Adrenal gland (tissue), 12 donors: ENCODE measurements around the gene GPR157. TPM values are rescaled to one million over a fixed set of nuclear protein-coding genes. Genes with fewer than 3 reads are reported as not detected.

Experiments
- DNase-seq, 7 donors: peaks; one replicate each; pipeline ENCODE4 v3.0.0-alpha.2; 2019 to 2020
- H3K27ac ChIP-seq, 5 donors: fragments of 200-600 bp; sonication (generic) in 4 of 5; 1 replicate in 3 of 5; 2 replicates in 2 of 5; pipeline versions ENCODE4 v1.5.1 to v1.8.0; 2016 to 2020; ENCODE audit warnings: mild to moderate bottlenecking in 1 of 5
- H3K27me3 ChIP-seq: fragments of 200-600 bp; 2 replicates; pipeline ENCODE4 v1.8.0; 2021
- H3K36me3 ChIP-seq, 2 donors: fragments of 200-600 bp; replicated peaks in 1 of 2; 1 replicate in 1 of 2; 2 replicates in 1 of 2; pipeline versions ENCODE4 v1.5.1 to v1.8.0; 2018 to 2022
- H3K4me1 ChIP-seq, 2 donors: fragments of 200-600 bp; replicated peaks in 1 of 2; 1 replicate in 1 of 2; 2 replicates in 1 of 2; pipeline versions ENCODE4 v1.5.1 to v1.8.0; 2018 to 2021
- H3K4me3 ChIP-seq, 4 donors: fragments of 200-600 bp; sonication (generic) in 3 of 4; one replicate each; pipeline ENCODE4 v1.5.1; 2016 to 2018
- H3K9me3 ChIP-seq, 3 donors: fragments of 200-600 bp; sonication (generic) in 1 of 3; replicated peaks in 1 of 3; 1 replicate in 2 of 3; 2 replicates in 1 of 3; pipeline versions ENCODE4 v1.5.1 to v1.8.0; 2016 to 2021
- CTCF ChIP-seq, 6 experiments: fragments of 450-650 bp in 4 of 6; fragments of 200-600 bp in 2 of 6; sonication (generic) in 1 of 6; IDR thresholded peaks; 1 replicate in 5 of 6; 2 replicates in 1 of 6; pipeline versions ENCODE4 v1.5.1 to v1.8.0; 2016 to 2021; ENCODE audit warnings: antibody characterized with exemption in 6 of 6, mild to moderate bottlenecking in 2 of 6, moderate library complexity in 1 of 6
- POLR2A ChIP-seq, 2 donors: fragments of 450-650 bp; IDR thresholded peaks; one replicate each; pipeline ENCODE4 v1.6.1; 2017; ENCODE audit warnings: antibody characterized with exemption in 2 of 2, mild to moderate bottlenecking in 2 of 2, moderate library complexity in 1 of 2
- WGBS, 4 donors: extraction: QIAGEN DNeasy Blood & Tissue Kit in 2 of 4; methylation state at CpG; one replicate each; pipeline versions ENCODE4 v1.1.5 to v1.1.7; 2013 to 2017; 5-methylcytosine and 5-hydroxymethylcytosine counted together
- intact Hi-C, 2 donors: fragments of 100-400 bp; cut with DNase I; formaldehyde crosslinking; loops; one replicate each; pipeline versions ENCODE4 v1.14.1 to v1.15.0; 2022 to 2023
- polyA plus RNA-seq, 3 donors: library from polyadenylated mRNA; stranded (reverse); fragments of 200-250 nt in 2 of 3; fragments of 350-450 nt in 1 of 3; fragmentation: Illumina TruSeq in 1 of 3; extraction: RNeasy Lipid Tissue Mini Kit (QIAGEN cat#74804) in 1 of 3; gene quantifications; one replicate each; pipeline ENCODE4 v1.2.3, GENCODE V29; 2013 to 2014
- total RNA-seq, 9 donors: library from RNA; depleted of rRNA in 4 of 9; stranded (reverse); fragments of >200 nt in 4 of 9; fragments of 120-200 nt in 1 of 9; fragmentation: NEBNext Ultra II Directional in 1 of 9; extraction: Animal tissue kit (Norgen Biotek cat#: 25700) in 1 of 9; gene quantifications; one replicate each; pipeline versions ENCODE4 v1.1.0 to v1.2.4, GENCODE V29; 2013 to 2023
- donor health status: healthy with polysubstance abuse.
- donor health status: Bipolar disorder and iron deficiency.
- donor health status: DM: yes; HTN: yes; CAD: no.
- donor health status: DM: no; HTN: no; CAD: no.
- donor health status: DM: no; HTN: no; CAD: no.
- donor health status: DM: yes; HTN: yes; CAD: no.

The GPR157 gene
- total and polyA plus RNA-seq, 12 donors = 2.0 to 16.8 (median 7.5) TPM

- peak overlapping the region; percentile 79 to 91 (median 91) for H3K27ac ChIP-seq
- no peaks in the 10 kb centered on the region for H3K36me3 ChIP-seq
- TF ChIP-seq POLR2A (IDR thresholded peaks at IDR 0.05) = no peak
- no peak for TF ChIP-seq CTCF (IDR thresholded peaks at IDR 0.05)
- no peak for DNase-seq
- H3K4me3 ChIP-seq = no peak overlapping the region
- H3K4me1 ChIP-seq = peaks cover 30 to 33% of the 10 kb centered on the region in 2 donors
- no peaks in the 10 kb centered on the region for H3K9me3 ChIP-seq
- WGBS, 4 donors = 72 to 87% (median 79%) methylated on average over 6 to 7 of the region's 7 CpGs
- no peaks in the 10 kb centered on the region for H3K27me3 ChIP-seq
- intact Hi-C loops = no loop called here
Observed at GRCh38 chr1:9164919-9165318, 36.0 kb upstream of the GPR157 start.

- Histone ChIP-seq H3K27ac (peak overlapping the region; percentile 79 to 91 (median 91)), H3K4me1 (peaks cover 30 to 33% of the 10 kb centered on the region in 2 donors), H3K9me3 (no peaks in the 10 kb centered on the region), H3K36me3 (no peaks in the 10 kb centered on the region), H3K27me3 (no peaks in the 10 kb centered on the region), H3K4me3 (no peak overlapping the region)
- no peak for TF ChIP-seq CTCF (IDR thresholded peaks at IDR 0.05)
- TF ChIP-seq POLR2A (IDR thresholded peaks at IDR 0.05) = no peak
- DNase-seq = no peak
- 47 to 59% (median 52%) methylated on average over 4 of the region's 4 CpGs for WGBS, 4 donors
- intact Hi-C loops = no loop called here
Observed at GRCh38 chr1:9164532-9164900, 35.6 kb upstream of the GPR157 start.

- TF ChIP-seq CTCF (IDR thresholded peaks at IDR 0.05) (no peak), POLR2A (IDR thresholded peaks at IDR 0.05) (no peak)
- no peaks in the 10 kb centered on the region for H3K27me3 ChIP-seq
- H3K27ac ChIP-seq = peak overlapping the region in 3 of 5 donors; percentile 91
- H3K9me3 ChIP-seq = no peaks in the 10 kb centered on the region
- H3K4me1 ChIP-seq = peaks cover 30 to 33% of the 10 kb centered on the region in 2 donors
- intact Hi-C loops = no loop called here
- 75 to 91% (median 80%) methylated on average over 5 to 7 of the region's 9 CpGs for WGBS, 4 donors
- no peak overlapping the region for H3K4me3 ChIP-seq
- no peak for DNase-seq
- H3K36me3 ChIP-seq = no peaks in the 10 kb centered on the region
Observed at GRCh38 chr1:9161963-9162362, 33.1 kb upstream of the GPR157 start.

GRCh38 chr1:9161342-9161741, 32.4 kb upstream of the GPR157 start:
- 62 to 78% (median 70%) methylated on average over 5 to 6 of the region's 6 CpGs for WGBS, 4 donors
- H3K9me3 ChIP-seq = no peaks in the 10 kb centered on the region
- no peaks in the 10 kb centered on the region for H3K27me3 ChIP-seq
- intact Hi-C loops = no loop called here
- H3K27ac ChIP-seq = peak overlapping the region in 2 of 5 donors; percentile 15 to 59
- peaks cover 30 to 33% of the 10 kb centered on the region in 2 donors for H3K4me1 ChIP-seq
- H3K4me3 ChIP-seq = no peak overlapping the region
- no peak for DNase-seq
- H3K36me3 ChIP-seq = no peaks in the 10 kb centered on the region
- TF ChIP-seq CTCF (IDR thresholded peaks at IDR 0.05) (no peak), POLR2A (IDR thresholded peaks at IDR 0.05) (no peak)
